Astrocyte (in vitro differentiated cells and primary cell): Measurements from ENCODE around the gene CD8B2. TPM values are rescaled to one million over a fixed set of nuclear protein-coding genes. Genes with fewer than 3 reads are reported as not detected.
"Not testable (repeated sequence)": the region's sequence is repeated elsewhere in the genome, so short reads cannot be mapped to it uniquely, and the experiment has no call there.

Experiments
- DNase-seq: peaks from one replicate; pipeline ENCODE4 v3.0.0-alpha.2; 2010; ENCODE audit warnings: low read depth
- FAIRE-seq: peaks from 2 replicates; lab custom pipeline; 2011; peaks lifted over from hg19 to GRCh38; lab: Jason Lieb, UNC
- H2AFZ ChIP-seq: 2 replicates; pipeline ENCODE4 v1.6.0; 2012; ENCODE audit warnings: low read depth, low read length, inconsistent platforms
- H3K27ac ChIP-seq: 2 replicates; pipeline ENCODE4 v1.5.1; 2011; ENCODE audit warnings: low read depth, low read length, inconsistent platforms
- H3K27me3 ChIP-seq: 2 replicates; pipeline ENCODE4 v1.6.0; 2011; ENCODE audit warnings: low read length, inconsistent platforms; ENCODE audit not compliant: insufficient read depth
- H3K36me3 ChIP-seq: 2 replicates; pipeline ENCODE4 v1.5.1; 2011; ENCODE audit warnings: low read length, inconsistent platforms; ENCODE audit not compliant: insufficient read depth
- H3K4me1 ChIP-seq: 2 replicates; pipeline ENCODE4 v1.5.1; 2011; ENCODE audit warnings: low read length, inconsistent platforms; ENCODE audit not compliant: insufficient read depth
- H3K4me2 ChIP-seq: 2 replicates; pipeline ENCODE4 v1.6.0; 2012; ENCODE audit warnings: low read length, inconsistent platforms
- H3K4me3 ChIP-seq: 2 replicates; pipeline ENCODE4 v1.5.1; 2011; ENCODE audit warnings: low read depth, mild to moderate bottlenecking, low read length, inconsistent platforms; ENCODE audit not compliant: insufficient read depth
- H3K79me2 ChIP-seq: 2 replicates; pipeline ENCODE4 v1.6.0; 2012; ENCODE audit warnings: mild to moderate bottlenecking, low read length, inconsistent platforms; ENCODE audit not compliant: insufficient read depth
- H3K9ac ChIP-seq: 2 replicates; pipeline ENCODE4 v1.6.0; 2012; ENCODE audit warnings: mild to moderate bottlenecking, low read length, inconsistent platforms
- H3K9me3 ChIP-seq: 2 replicates; pipeline ENCODE4 v1.5.1; 2012; ENCODE audit warnings: low read depth, mild to moderate bottlenecking, low read length, inconsistent platforms; ENCODE audit not compliant: insufficient read depth
- H4K20me1 ChIP-seq: 2 replicates; pipeline ENCODE4 v1.6.0; 2012; ENCODE audit warnings: low read length, inconsistent platforms; ENCODE audit not compliant: insufficient read depth
- H3K27ac Mint-ChIP-seq: one replicate; pipeline ENCODE4 v1.8.0; 2021; ENCODE audit warnings: mild to moderate bottlenecking, mixed read lengths; ENCODE audit not compliant: unreplicated experiment
- H3K27me3 Mint-ChIP-seq: one replicate; pipeline ENCODE4 v1.8.0; 2021; ENCODE audit warnings: low read depth, mixed read lengths; ENCODE audit not compliant: unreplicated experiment
- H3K36me3 Mint-ChIP-seq: one replicate; pipeline ENCODE4 v1.8.0; 2021; ENCODE audit warnings: low read depth, mixed read lengths; ENCODE audit not compliant: unreplicated experiment
- H3K4me1 Mint-ChIP-seq: one replicate; pipeline ENCODE4 v1.8.0; 2021; ENCODE audit warnings: low read depth, mixed read lengths; ENCODE audit not compliant: unreplicated experiment
- H3K4me3 Mint-ChIP-seq: one replicate; pipeline ENCODE4 v1.8.0; 2021; ENCODE audit warnings: mild to moderate bottlenecking, moderate library complexity, mixed read lengths; ENCODE audit not compliant: unreplicated experiment
- H3K9me3 Mint-ChIP-seq: one replicate; pipeline ENCODE4 v1.8.0; 2021; ENCODE audit warnings: mild to moderate bottlenecking, mixed read lengths; ENCODE audit not compliant: unreplicated experiment
- total RNA-seq: library from RNA; stranded (reverse); gene quantifications from 2 replicates; pipeline ENCODE4 v1.2.1, GENCODE V29; 2021

The CD8B2 gene
- total RNA-seq, 1 donor from 2014 or later, result not detected

- H3K79me2 ChIP-seq, H3K9me3 Mint-ChIP-seq, H3K4me2 ChIP-seq, H2AFZ ChIP-seq, H3K27ac Mint-ChIP-seq, H3K4me1 Mint-ChIP-seq, H3K4me3 Mint-ChIP-seq, H3K27ac ChIP-seq, H3K36me3 Mint-ChIP-seq, H3K4me3 ChIP-seq, H4K20me1 ChIP-seq, H3K9me3 ChIP-seq, H3K27me3 Mint-ChIP-seq, H3K9ac ChIP-seq, FAIRE-seq, DNase-seq, H3K36me3 ChIP-seq, H3K4me1 ChIP-seq, H3K27me3 ChIP-seq: not testable (repeated sequence)
Measured at GRCh38 chr2:106509374-106509770, 22.2 kb downstream of the CD8B2 start.

- not testable (repeated sequence) for H3K27ac ChIP-seq, H3K27ac Mint-ChIP-seq, H3K4me1 Mint-ChIP-seq, H2AFZ ChIP-seq, H3K9me3 ChIP-seq, H3K36me3 ChIP-seq, H3K9ac ChIP-seq, H3K27me3 ChIP-seq, H4K20me1 ChIP-seq, FAIRE-seq, H3K9me3 Mint-ChIP-seq, H3K4me2 ChIP-seq, DNase-seq, H3K4me3 Mint-ChIP-seq, H3K36me3 Mint-ChIP-seq, H3K4me3 ChIP-seq, H3K4me1 ChIP-seq, H3K27me3 Mint-ChIP-seq, H3K79me2 ChIP-seq
Measured at GRCh38 chr2:106510791-106511190, 23.6 kb downstream of the CD8B2 start.

- not testable (repeated sequence) for H3K27me3 ChIP-seq, H3K36me3 Mint-ChIP-seq, H3K9me3 Mint-ChIP-seq, H3K79me2 ChIP-seq, H3K27me3 Mint-ChIP-seq, H3K9ac ChIP-seq, H3K36me3 ChIP-seq, H3K9me3 ChIP-seq, H2AFZ ChIP-seq, H3K4me3 ChIP-seq, H4K20me1 ChIP-seq, H3K27ac ChIP-seq, H3K4me1 ChIP-seq, H3K27ac Mint-ChIP-seq, H3K4me3 Mint-ChIP-seq, H3K4me1 Mint-ChIP-seq
- peak overlapping the region; percentile 50 for H3K4me2 ChIP-seq
- FAIRE-seq, result peak; percentile 99
- DNase-seq, result peak; percentile 34
Measured at GRCh38 chr2:106511476-106511901, 24.3 kb downstream of the CD8B2 start.

GRCh38 chr2:106511934-106512333, 24.8 kb downstream of the CD8B2 start:
- H4K20me1 ChIP-seq, H2AFZ ChIP-seq, H3K4me1 Mint-ChIP-seq, H3K9me3 ChIP-seq, H3K4me1 ChIP-seq, H3K9me3 Mint-ChIP-seq, H3K36me3 Mint-ChIP-seq, H3K9ac ChIP-seq, H3K27ac ChIP-seq, H3K27ac Mint-ChIP-seq, FAIRE-seq, H3K79me2 ChIP-seq, H3K27me3 Mint-ChIP-seq, H3K4me3 ChIP-seq, H3K4me3 Mint-ChIP-seq, DNase-seq, H3K36me3 ChIP-seq, H3K27me3 ChIP-seq: not testable (repeated sequence)
- H3K4me2 ChIP-seq, result peak overlapping the region; percentile 50

- H2AFZ ChIP-seq, H3K4me1 ChIP-seq, H3K36me3 Mint-ChIP-seq, H3K9me3 ChIP-seq, H4K20me1 ChIP-seq, H3K9me3 Mint-ChIP-seq, FAIRE-seq, H3K4me1 Mint-ChIP-seq, H3K27me3 ChIP-seq, H3K9ac ChIP-seq, H3K36me3 ChIP-seq, DNase-seq, H3K27ac ChIP-seq, H3K4me3 Mint-ChIP-seq, H3K27ac Mint-ChIP-seq, H3K4me2 ChIP-seq, H3K4me3 ChIP-seq, H3K79me2 ChIP-seq, H3K27me3 Mint-ChIP-seq: not testable (repeated sequence)
Measured at GRCh38 chr2:106513391-106513790, 26.2 kb downstream of the CD8B2 start.

- not testable (repeated sequence) for H3K9me3 Mint-ChIP-seq, H3K4me3 ChIP-seq, H3K4me2 ChIP-seq, H4K20me1 ChIP-seq, H2AFZ ChIP-seq, H3K36me3 Mint-ChIP-seq, H3K9me3 ChIP-seq, FAIRE-seq, H3K4me3 Mint-ChIP-seq, H3K27ac Mint-ChIP-seq, DNase-seq, H3K27ac ChIP-seq, H3K4me1 ChIP-seq, H3K4me1 Mint-ChIP-seq, H3K27me3 ChIP-seq, H3K79me2 ChIP-seq, H3K27me3 Mint-ChIP-seq, H3K9ac ChIP-seq, H3K36me3 ChIP-seq
Measured at GRCh38 chr2:106514827-106515226, 27.7 kb downstream of the CD8B2 start.
